SK-N-SH treated with all-trans-retinoic acid at 6 μM for 48 hours (cell line): ENCODE measurements around the gene ENOPH1.

Source experiments
- BACH2 ChIP-seq: fragments of 250-450 bp; sonication (Bioruptor Pico); IDR thresholded peaks from 2 replicates; pipeline ENCODE4 v1.9.0; 2021; ENCODE audit warnings: mild to moderate bottlenecking, borderline replicate concordance
- ESRRG ChIP-seq: fragments of 250-450 bp; sonication (Bioruptor Pico); IDR thresholded peaks from 2 replicates; pipeline ENCODE4 v1.6.1; 2021; ENCODE audit warnings: mild to moderate bottlenecking
- GLIS3 ChIP-seq: fragments of 250-450 bp; sonication (Bioruptor Pico); IDR thresholded peaks from 2 replicates; pipeline ENCODE4 v1.5.0; 2020; ENCODE audit warnings: mild to moderate bottlenecking, moderate library complexity
- PPARA ChIP-seq: fragments of 250-450 bp; sonication (Bioruptor Pico); IDR thresholded peaks from 2 replicates; pipeline ENCODE4 v1.5.0; 2020; ENCODE audit warnings: mild to moderate bottlenecking, borderline replicate concordance
- RARB ChIP-seq: fragments of 250-450 bp; sonication (Bioruptor Pico); IDR thresholded peaks from 2 replicates; pipeline ENCODE4 v1.8.0; 2021; ENCODE audit warnings: mild to moderate bottlenecking, moderate library complexity
- SNAI2 ChIP-seq: fragments of 250-450 bp; sonication (Bioruptor Pico); IDR thresholded peaks from 2 replicates; pipeline ENCODE4 v1.5.0; 2020; ENCODE audit warnings: mild to moderate bottlenecking, moderate library complexity
- TCF4 ChIP-seq: fragments of 250-450 bp; sonication (Bioruptor Pico); IDR thresholded peaks from 2 replicates; pipeline ENCODE4 v1.8.0; 2021; ENCODE audit warnings: mild to moderate bottlenecking, moderate library complexity, borderline replicate concordance
- ZFP30 ChIP-seq: fragments of 450-650 bp; formaldehyde crosslinking; IDR thresholded peaks from 2 replicates; pipeline ENCODE4 v1.5.0; 2022; ENCODE audit warnings: mild to moderate bottlenecking, moderate library complexity
- TF ChIP-seq, protein P1 (sequence below): fragments of 250-450 bp; sonication (Bioruptor Pico); IDR thresholded peaks from 2 replicates; pipeline ENCODE4 v1.5.1; 2020; ENCODE audit warnings: low read depth, mild to moderate bottlenecking, moderate library complexity
- TF ChIP-seq, protein P2 (sequence below): fragments of 250-450 bp; sonication (Bioruptor Pico); IDR thresholded peaks from 2 replicates; pipeline ENCODE4 v1.8.0; 2020; ENCODE audit warnings: mild to moderate bottlenecking, moderate library complexity, borderline replicate concordance

DNA sequence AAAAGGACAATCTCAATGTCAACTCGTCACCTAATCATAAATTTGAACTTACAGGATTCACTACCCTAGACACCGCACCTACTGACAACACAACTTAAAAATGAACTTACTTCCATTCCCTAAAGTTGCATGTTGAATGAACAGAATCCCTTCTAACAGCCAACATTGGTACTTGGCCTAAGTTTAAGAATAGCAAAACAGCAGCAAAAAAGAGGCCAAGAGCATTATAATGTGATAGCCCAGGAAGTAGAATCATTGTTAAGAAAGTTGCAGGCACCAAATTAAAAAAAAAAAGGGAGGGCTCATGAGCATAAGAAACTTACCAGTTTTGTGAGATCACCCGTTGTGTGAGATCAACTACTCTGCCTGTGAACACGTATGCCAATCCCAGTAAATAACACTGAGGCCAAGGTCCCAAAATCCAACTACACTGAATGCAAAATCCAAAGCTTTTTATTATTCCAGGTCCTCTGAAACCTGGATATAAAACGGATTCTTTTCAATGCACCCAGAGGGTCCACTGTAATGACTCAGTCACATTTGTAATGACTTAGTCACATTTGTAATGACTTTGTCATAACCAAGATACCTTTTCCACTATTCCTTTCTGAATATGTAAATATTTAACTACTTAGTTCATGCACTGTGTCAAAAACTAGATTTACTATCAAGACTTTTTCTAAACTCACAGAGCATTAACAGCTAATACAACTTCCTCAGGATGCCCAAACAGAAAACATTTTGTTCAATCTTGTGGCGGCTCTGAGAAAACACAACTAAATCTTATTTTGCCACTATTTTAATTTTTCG, 6.9 kb upstream of the ENOPH1 start:
- TF ChIP-seq TCF4 (CRISPR knock-in tag) (no peak), ZFP30 (CRISPR knock-in tag) (no peak), ESRRG (peak; percentile 70), GLIS3 (CRISPR knock-in tag) (peak; percentile 77), PPARA (CRISPR knock-in tag) (0 out of 2 replicates have a peak, but pooled peaks have one; percentile 42), SNAI2 (CRISPR knock-in tag) (no peak), RARB (CRISPR knock-in tag) (no peak), BACH2 (no peak)
- TF ChIP-seq, protein P1, sequence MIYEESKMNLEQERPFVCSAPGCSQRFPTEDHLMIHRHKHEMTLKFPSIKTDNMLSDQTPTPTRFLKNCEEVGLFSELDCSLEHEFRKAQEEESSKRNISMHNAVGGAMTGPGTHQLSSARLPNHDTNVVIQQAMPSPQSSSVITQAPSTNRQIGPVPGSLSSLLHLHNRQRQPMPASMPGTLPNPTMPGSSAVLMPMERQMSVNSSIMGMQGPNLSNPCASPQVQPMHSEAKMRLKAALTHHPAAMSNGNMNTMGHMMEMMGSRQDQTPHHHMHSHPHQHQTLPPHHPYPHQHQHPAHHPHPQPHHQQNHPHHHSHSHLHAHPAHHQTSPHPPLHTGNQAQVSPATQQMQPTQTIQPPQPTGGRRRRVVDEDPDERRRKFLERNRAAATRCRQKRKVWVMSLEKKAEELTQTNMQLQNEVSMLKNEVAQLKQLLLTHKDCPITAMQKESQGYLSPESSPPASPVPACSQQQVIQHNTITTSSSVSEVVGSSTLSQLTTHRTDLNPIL (CRISPR knock-in tag) = no peak
- TF ChIP-seq, protein P2, sequence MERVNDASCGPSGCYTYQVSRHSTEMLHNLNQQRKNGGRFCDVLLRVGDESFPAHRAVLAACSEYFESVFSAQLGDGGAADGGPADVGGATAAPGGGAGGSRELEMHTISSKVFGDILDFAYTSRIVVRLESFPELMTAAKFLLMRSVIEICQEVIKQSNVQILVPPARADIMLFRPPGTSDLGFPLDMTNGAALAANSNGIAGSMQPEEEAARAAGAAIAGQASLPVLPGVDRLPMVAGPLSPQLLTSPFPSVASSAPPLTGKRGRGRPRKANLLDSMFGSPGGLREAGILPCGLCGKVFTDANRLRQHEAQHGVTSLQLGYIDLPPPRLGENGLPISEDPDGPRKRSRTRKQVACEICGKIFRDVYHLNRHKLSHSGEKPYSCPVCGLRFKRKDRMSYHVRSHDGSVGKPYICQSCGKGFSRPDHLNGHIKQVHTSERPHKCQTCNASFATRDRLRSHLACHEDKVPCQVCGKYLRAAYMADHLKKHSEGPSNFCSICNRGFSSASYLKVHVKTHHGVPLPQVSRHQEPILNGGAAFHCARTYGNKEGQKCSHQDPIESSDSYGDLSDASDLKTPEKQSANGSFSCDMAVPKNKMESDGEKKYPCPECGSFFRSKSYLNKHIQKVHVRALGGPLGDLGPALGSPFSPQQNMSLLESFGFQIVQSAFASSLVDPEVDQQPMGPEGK = peak; percentile 22
